VCaP (cell line): ENCODE results near the gene KNDC1.

Experiments used
- H3K27ac ChIP-seq: fragments of 450-650 bp; 2 replicates; pipeline ENCODE4 v1.5.1; 2017
- CTCF ChIP-seq: fragments of 450-650 bp; conservative IDR thresholded peaks from 2 replicates; pipeline ENCODE4 v1.5.1; 2017; ENCODE audit warnings: mild to moderate bottlenecking, moderate library complexity

The KNDC1 gene

GRCh38 chr10:133157662-133158436 lies 2.2 kb upstream of the KNDC1 start:
- H3K27ac ChIP-seq = no peak overlapping the region
- TF ChIP-seq CTCF = no peak

- H3K27ac ChIP-seq = no peak overlapping the region
- no peak for TF ChIP-seq CTCF
Observed at GRCh38 chr10:133158437-133158755, 1.6 kb upstream of the KNDC1 start.

GRCh38 chr10:133158756-133159610 lies 1.0 kb upstream of the KNDC1 start:
- H3K27ac ChIP-seq = no peak overlapping the region
- TF ChIP-seq CTCF = no peak

- no peak overlapping the region for H3K27ac ChIP-seq
- TF ChIP-seq CTCF = no peak
Observed at GRCh38 chr10:133159611-133159949, 439 bp upstream of the KNDC1 start.

GRCh38 chr10:133160826-133161471 lies 930 bp downstream of the KNDC1 start:
- H3K27ac ChIP-seq = peak overlapping the region; percentile 36; the same call in 1 of the 2 replicates
- TF ChIP-seq CTCF = no peak

- no peak for TF ChIP-seq CTCF
- H3K27ac ChIP-seq = no peak overlapping the region
Observed at GRCh38 chr10:133161486-133162109, 1.6 kb downstream of the KNDC1 start.
